H1 (cell line): ENCODE measurements around the gene SP1. TPM values are rescaled to one million over a fixed set of nuclear protein-coding genes. Genes with fewer than 3 reads are reported as not detected.

ENCODE experiments used
- CTCF ChIA-PET: fragments of 300-600 bp; sonication (Branson Sonifier 250); formaldehyde crosslinking; loops from one replicate; lab custom pipeline; 2021; ENCODE audit not compliant: partially characterized antibody; lab: Charles Lee
- POLR2A ChIA-PET: fragments of 300-600 bp; sonication (Branson Sonifier 250); formaldehyde crosslinking; loops from one replicate; lab custom pipeline; 2021; ENCODE audit warnings: inconsistent platforms; ENCODE audit not compliant: partially characterized antibody; lab: Charles Lee
- DNase-seq, 2 experiments: peaks; one replicate each; pipeline versions ENCODE4 v3.0.0 to v3.0.0-alpha.2; 2010 to 2022; ENCODE audit warnings: low spot score in 2 of 2, low read depth in 1 of 2, mixed read lengths in 1 of 2
- FAIRE-seq: peaks from 2 replicates; lab custom pipeline; 2011; peaks lifted over from hg19 to GRCh38; lab: Jason Lieb, UNC
- H2AFZ ChIP-seq: 2 replicates; pipeline ENCODE4 v1.8.1; 2012; ENCODE audit warnings: low read length, inconsistent platforms
- H2AK5ac ChIP-seq: 2 replicates; pipeline ENCODE4 v1.6.1; 2013; ENCODE audit warnings: low read depth, low read length
- H2BK120ac ChIP-seq: replicated peaks from 2 replicates; pipeline ENCODE3; 2013; ENCODE audit warnings: low read depth, low read length, inconsistent platforms
- H2BK12ac ChIP-seq: 2 replicates; pipeline ENCODE4 v1.6.1; 2013; ENCODE audit warnings: low read depth, low read length
- H2BK15ac ChIP-seq: 2 replicates; pipeline ENCODE4 v1.6.1; 2013; ENCODE audit warnings: low read length
- H2BK20ac ChIP-seq: 2 replicates; pipeline ENCODE4 v1.6.1; 2013; ENCODE audit warnings: low read length
- H2BK5ac ChIP-seq: 2 replicates; pipeline ENCODE4 v1.6.1; 2013; ENCODE audit warnings: low read depth, low read length
- H3K14ac ChIP-seq: 2 replicates; pipeline ENCODE4 v1.6.1; 2013; ENCODE audit warnings: inconsistent platforms; ENCODE audit not compliant: insufficient read length
- H3K18ac ChIP-seq: 2 replicates; pipeline ENCODE4 v1.6.1; 2013; ENCODE audit warnings: low read length; ENCODE audit errors: extremely low read depth
- H3K23ac ChIP-seq: 2 replicates; pipeline ENCODE4 v1.6.1; 2013; ENCODE audit warnings: inconsistent platforms; ENCODE audit not compliant: insufficient read length
- H3K23me2 ChIP-seq: 2 replicates; pipeline ENCODE4 v1.6.1; 2013; ENCODE audit warnings: low read depth, low read length
- H3K27ac ChIP-seq: 2 replicates; pipeline ENCODE4 v1.6.1; 2011; ENCODE audit warnings: low read depth, low read length, inconsistent platforms
- H3K27me3 ChIP-seq, 4 experiments: replicated peaks in 1 of 4; 1 replicate in 1 of 4; 2 replicates in 3 of 4; pipeline versions ENCODE4 v1.6.1 to v1.8.1; 2011 to 2013; ENCODE audit warnings: low read length in 3 of 4, mild to moderate bottlenecking in 3 of 4, inconsistent platforms in 2 of 4, mixed read lengths in 2 of 4, moderate library complexity in 1 of 4; ENCODE audit not compliant: control insufficient read depth in 3 of 4, insufficient read depth in 3 of 4; ENCODE audit errors: extremely low read depth in 1 of 4
- H3K36me3 ChIP-seq, 4 experiments: 2 replicates each; pipeline versions ENCODE4 v1.6.1 to v1.8.1; 2011 to 2013; ENCODE audit warnings: mild to moderate bottlenecking in 4 of 4, low read length in 3 of 4, moderate library complexity in 2 of 4, control low read depth in 1 of 4, inconsistent platforms in 1 of 4; ENCODE audit not compliant: insufficient read depth in 4 of 4, control insufficient read depth in 2 of 4
- H3K4ac ChIP-seq: replicated peaks from 2 replicates; pipeline ENCODE3; 2013; ENCODE audit warnings: low read length, low read depth, mixed read lengths, inconsistent platforms; ENCODE audit not compliant: insufficient read length
- H3K4me1 ChIP-seq, 4 experiments: replicated peaks in 1 of 4; 1 replicate in 1 of 4; 2 replicates in 3 of 4; pipeline versions ENCODE4 v1.6.1 to v1.8.1; 2011 to 2013; ENCODE audit warnings: low read length in 3 of 4, inconsistent platforms in 2 of 4, mixed read lengths in 1 of 4; ENCODE audit not compliant: insufficient read depth in 4 of 4, control insufficient read depth in 3 of 4
- H3K4me2 ChIP-seq, 2 experiments: 2 replicates each; pipeline versions ENCODE4 v1.6.1 to v1.8.1; 2011 to 2013; ENCODE audit warnings: low read depth in 2 of 2, low read length in 2 of 2, control low read depth in 1 of 2, inconsistent platforms in 1 of 2, mild to moderate bottlenecking in 1 of 2; ENCODE audit not compliant: insufficient read depth in 1 of 2
- H3K4me3 ChIP-seq, 4 experiments: fragments of 200-600, 300-600 bp in 1 of 4; sonication (generic), shearing (Covaris generic), sonication (Bioruptor Twin) in 1 of 4; 2 replicates each; pipeline versions ENCODE4 v1.5.1 to v1.8.1; 2011 to 2016; ENCODE audit warnings: low read length in 4 of 4, low read depth in 3 of 4, control low read depth in 2 of 4, inconsistent platforms in 2 of 4, mild to moderate bottlenecking in 2 of 4, mixed read lengths in 1 of 4, moderate library complexity in 1 of 4; ENCODE audit not compliant: insufficient read depth in 2 of 4; ENCODE audit errors: extremely low read depth in 1 of 4
- H3K56ac ChIP-seq: replicated peaks from 2 replicates; pipeline ENCODE3; 2013; ENCODE audit warnings: low read depth, mild to moderate bottlenecking, mixed read lengths, low read length, inconsistent platforms; ENCODE audit not compliant: insufficient read length
- H3K79me1 ChIP-seq: 2 replicates; pipeline ENCODE4 v1.6.1; 2013; ENCODE audit warnings: low read depth, low read length, control low read depth
- H3K79me2 ChIP-seq, 2 experiments: 2 replicates each; pipeline versions ENCODE4 v1.6.1 to v1.8.1; 2012 to 2013; ENCODE audit warnings: low read length in 2 of 2, mild to moderate bottlenecking in 2 of 2, inconsistent platforms in 1 of 2; ENCODE audit not compliant: insufficient read depth in 2 of 2, control insufficient read depth in 1 of 2
- H3K9ac ChIP-seq, 4 experiments: replicated peaks in 1 of 4; 1 replicate in 1 of 4; 2 replicates in 3 of 4; pipeline versions ENCODE4 v1.6.1 to v1.8.1; 2011 to 2013; ENCODE audit warnings: low read depth in 3 of 4, low read length in 3 of 4, control low read depth in 2 of 4, mild to moderate bottlenecking in 2 of 4, moderate library complexity in 2 of 4, inconsistent platforms in 1 of 4; ENCODE audit errors: extremely low read depth in 1 of 4
- H3K9me3 ChIP-seq, 2 experiments: 2 replicates each; pipeline versions ENCODE4 v1.6.1 to v1.8.1; 2012 to 2013; ENCODE audit warnings: mild to moderate bottlenecking in 2 of 2, moderate library complexity in 2 of 2, control low read depth in 1 of 2, inconsistent platforms in 1 of 2, low read depth in 1 of 2, low read length in 1 of 2, mixed read lengths in 1 of 2; ENCODE audit not compliant: insufficient read depth in 2 of 2
- H4K20me1 ChIP-seq, 2 experiments: replicated peaks in 1 of 2; 2 replicates each; pipeline versions ENCODE3 to v1.8.1; 2011 to 2013; ENCODE audit warnings: inconsistent platforms in 2 of 2, low read length in 2 of 2, mild to moderate bottlenecking in 1 of 2; ENCODE audit not compliant: insufficient read depth in 2 of 2, control insufficient read depth in 1 of 2
- H4K5ac ChIP-seq: 2 replicates; pipeline ENCODE4 v1.6.1; 2013; ENCODE audit warnings: low read length, low read depth, mixed read lengths, inconsistent platforms; ENCODE audit not compliant: insufficient read length
- H4K8ac ChIP-seq: 2 replicates; pipeline ENCODE4 v1.8.0; 2013; ENCODE audit warnings: mild to moderate bottlenecking, moderate library complexity, low read length, inconsistent platforms; ENCODE audit not compliant: insufficient read depth; ENCODE audit errors: extremely low read depth
- H4K91ac ChIP-seq: replicated peaks from 2 replicates; pipeline ENCODE3; 2013; ENCODE audit warnings: low read length, mixed read lengths, inconsistent platforms; ENCODE audit not compliant: insufficient read length
- CBX5 ChIP-seq: fragments of 300-800, 300-1000 bp; sonication (generic); IDR thresholded peaks from 2 replicates; pipeline ENCODE4 v1.7.1; 2016; ENCODE audit warnings: antibody characterized with exemption, low read length, low read depth
- CEBPB ChIP-seq: IDR thresholded peaks from 2 replicates; pipeline ENCODE4 v1.6.1; 2012; ENCODE audit warnings: low read depth, low read length
- GABPA ChIP-seq: IDR thresholded peaks from 2 replicates; pipeline ENCODE4 v1.6.1; 2011; ENCODE audit warnings: mild to moderate bottlenecking, low read length, moderate library complexity, borderline replicate concordance; ENCODE audit not compliant: insufficient read depth
- HDAC2 ChIP-seq, 2 experiments: fragments of 300-600 bp in 1 of 2; sonication (generic) in 1 of 2; IDR thresholded peaks; 2 replicates each; pipeline ENCODE4 v1.6.1; 2011 to 2012; ENCODE audit warnings: low read depth in 2 of 2, low read length in 2 of 2, mild to moderate bottlenecking in 2 of 2, moderate library complexity in 2 of 2, borderline replicate concordance in 1 of 2, inconsistent platforms in 1 of 2
- KDM5A ChIP-seq: fragments of 200-600 bp; IDR thresholded peaks from 2 replicates; pipeline ENCODE4 v1.7.1; 2012; ENCODE audit warnings: mild to moderate bottlenecking, low read length, inconsistent platforms, mixed read lengths
- MAFK ChIP-seq: IDR thresholded peaks from 2 replicates; pipeline ENCODE4 v1.6.1; 2012; ENCODE audit warnings: low read depth, mild to moderate bottlenecking, improper control_type of control experiment, low read length
- RBBP5 ChIP-seq: IDR thresholded peaks from 2 replicates; pipeline ENCODE4 v1.7.1; 2012; ENCODE audit warnings: low read depth, mild to moderate bottlenecking, inconsistent platforms, low read length, moderate library complexity, borderline replicate concordance
- RFX5 ChIP-seq: IDR thresholded peaks from 2 replicates; pipeline ENCODE4 v1.6.1; 2011; ENCODE audit warnings: low read depth, low read length, improper control_type of control experiment, borderline replicate concordance
- SAP30 ChIP-seq: fragments of 300-600 bp; sonication (generic); IDR thresholded peaks from 2 replicates; pipeline ENCODE4 v1.7.1; 2012; ENCODE audit warnings: low read length, moderate library complexity, mild to moderate bottlenecking, inconsistent platforms; ENCODE audit not compliant: insufficient read depth, insufficient replicate concordance
- SP2 ChIP-seq: IDR thresholded peaks from 2 replicates; pipeline ENCODE4 v1.6.1; 2012; ENCODE audit warnings: mild to moderate bottlenecking, low read length, inconsistent platforms
- SP4 ChIP-seq: IDR thresholded peaks from 2 replicates; pipeline ENCODE4 v1.6.1; 2012; ENCODE audit warnings: low read length, inconsistent platforms
- TBP ChIP-seq: IDR thresholded peaks from 2 replicates; pipeline ENCODE4 v1.6.1; 2011; ENCODE audit warnings: low read depth, low read length, improper control_type of control experiment
- TCF12 ChIP-seq: IDR thresholded peaks from 2 replicates; pipeline ENCODE4 v1.6.1; 2011; ENCODE audit warnings: low read depth, mild to moderate bottlenecking, low read length
- YY1 ChIP-seq: IDR thresholded peaks from 2 replicates; pipeline ENCODE4 v1.6.1; 2011; ENCODE audit warnings: low read depth, mild to moderate bottlenecking, low read length
- WGBS, 2 experiments: shearing (Covaris generic) in 1 of 2; methylation state at CpG; one replicate each; pipeline versions ENCODE4 v1.1.6 to v1.1.7; 2013 to 2015; ENCODE audit warnings: low lambda C conversion rate in 2 of 2, mixed read lengths in 2 of 2, inconsistent platforms in 1 of 2, low coverage in 1 of 2, missing lambda C conversion rate in 1 of 2; ENCODE audit not compliant: insufficient replicate concordance in 2 of 2, insufficient coverage in 1 of 2, insufficient read length in 1 of 2; ENCODE audit errors: extremely low coverage in 1 of 2, missing lambda C conversion rate in 1 of 2; 5-methylcytosine and 5-hydroxymethylcytosine counted together
- polyA plus RNA-seq, 7 experiments: library from polyadenylated mRNA; depleted of rRNA in 3 of 7; stranded (reverse) in 5 of 7; unstranded in 2 of 7; fragments of >200 nt in 5 of 7; fragments of 200-250 nt in 2 of 7; gene quantifications; 1 replicate in 5 of 7; 2 replicates in 1 of 7; 4 replicates in 1 of 7; pipeline versions ENCODE4 v1.2.1 to v1.2.3, GENCODE V29; 2011 to 2013; ENCODE audit warnings: missing spikeins in 2 of 7, mixed read lengths in 2 of 7
- total RNA-seq: library from RNA; stranded (reverse); fragmentation: NEBNext Ultra II Directional; extraction: Animal tissue kit (Norgen Biotek cat#: 25700); gene quantifications from 2 replicates; pipeline ENCODE4 v1.2.1, GENCODE V29; 2021

Gene SP1
- total and polyA plus RNA-seq, 2 of the 8 experiments (the other 6 are each of a cell fraction or from before 2014, with no cell fraction given), result 50.7 to 75.2 TPM

DNA sequence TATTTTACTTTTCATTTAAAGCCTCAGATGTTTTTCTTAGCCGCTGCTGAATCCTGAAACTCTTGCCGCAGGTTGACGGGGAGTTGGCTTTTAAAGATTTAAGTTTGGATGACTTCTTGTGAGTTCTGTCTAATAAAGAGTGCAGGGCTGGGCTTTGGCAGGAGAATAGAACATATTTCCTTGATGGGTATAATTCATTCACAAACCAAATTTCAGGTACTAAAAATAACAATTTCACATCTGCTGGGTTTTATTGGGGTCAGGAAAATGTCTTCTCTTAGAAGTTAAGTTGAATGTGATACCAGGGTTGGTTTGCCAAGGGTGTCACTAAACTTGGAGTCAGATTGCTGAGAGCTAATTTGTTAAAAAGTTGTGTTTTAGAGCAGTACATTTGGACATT is 9.7 kb downstream of the SP1 start:
- Histone ChIP-seq H3K27me3 (no peaks in the 10 kb centered on the region), H2BK5ac (no peak overlapping the region), H3K23me2 (no peaks in the 10 kb centered on the region), H3K4me1 (no peaks in the 10 kb centered on the region), H3K36me3 (peaks cover 3 to 25% (median 4%) of the 10 kb centered on the region in 4 experiments; a peak in 4 of 8 replicates), H2BK20ac (no peak overlapping the region), H3K4me3 (no peak overlapping the region), H4K20me1 (peaks cover 0 to 2% of the 10 kb centered on the region in 2 experiments), H2BK15ac (no peak overlapping the region), H4K91ac (no peak overlapping the region), H3K4me2 (no peak overlapping the region), H2AFZ (no peak overlapping the region), H4K8ac (no peak overlapping the region), H3K9ac (no peak overlapping the region), H3K23ac (no peak overlapping the region), H3K18ac (no peak overlapping the region), H3K79me2 (peaks cover 5 to 73% of the 10 kb centered on the region in 2 experiments), H2BK12ac (no peak overlapping the region), H3K56ac (no peak overlapping the region), H3K9me3 (no peaks in the 10 kb centered on the region), H4K5ac (no peak overlapping the region), H3K79me1 (no peaks in the 10 kb centered on the region; the same call in 1 of the 2 replicates), H3K14ac (no peak overlapping the region), H3K27ac (no peak overlapping the region), H3K4ac (no peak overlapping the region), H2AK5ac (no peak overlapping the region), H2BK120ac (no peak overlapping the region)
- ChIA-PET CTCF (interaction anchor here (1.8 to 3.2 kb wide), 3 partner anchors 32 to 67 kb away, joined by 7 to 25 read pairs (median 14); partner anchors contain the start of gene AAAS), POLR2A (interaction anchor here (0.6 to 4.2 kb wide), 3 partner anchors 8 to 45 kb away, joined by 4 to 16 read pairs (median 9); partner anchors contain the start of gene SP1)
- DNase-seq (no peak), FAIRE-seq (no peak)
- WGBS, 2 experiments, result 98% methylated on average over 3 of the region's 3 CpGs; no CpG with 5 or more reads in 1 of the 2 experiments
- TF ChIP-seq YY1 (no peak), MAFK (no peak), CBX5 (no peak), KDM5A (no peak), SP2 (no peak), TCF12 (no peak), TBP (no peak), RBBP5 (no peak), CEBPB (no peak), HDAC2 (IDR thresholded peaks at IDR 0.05; ENCODE audit: borderline replicate concordance in 1 of 2, low read depth in 2 of 2, low read length in 2 of 2) (no peak), SAP30 (no peak), RFX5 (no peak), SP4 (no peak), GABPA (no peak)
